Coronary artery (tissue), 2 donors: Measurements from ENCODE around the gene NDUFB3.
A peak's percentile ranks its signal among the peaks of the same experiment; 100 is the strongest.
"Not testable (repeated sequence)": the region's sequence is repeated elsewhere in the genome, so short reads cannot be mapped to it uniquely, and the experiment has no call there.

Experiments used
- DNase-seq: peaks from one replicate; pipeline ENCODE4 v3.0.0-alpha.2; 2017; ENCODE audit warnings: low spot score
- H3K27ac ChIP-seq, 2 donors: fragments of 200-600 bp; sonication (generic); one replicate each; pipeline ENCODE4 v1.5.1; 2016 to 2019
- H3K4me3 ChIP-seq: fragments of 200-600 bp; sonication (generic); 2 replicates; pipeline ENCODE4 v1.5.1; 2016; ENCODE audit warnings: mild to moderate bottlenecking, moderate library complexity
- CTCF ChIP-seq: fragments of 200-600 bp; sonication (generic); IDR thresholded peaks from one replicate; pipeline ENCODE4 v1.5.1; 2019; ENCODE audit warnings: antibody characterized with exemption

The NDUFB3 gene

GRCh38 chr2:201071479-201072200 lies at the start of gene NDUFB3, which contains the start of gene HYCC2:
NDUFB3 (plus strand) TSS chr2:201072001; CDS start chr2:201078883, 6,882 bp downstream.
HYCC2 (minus strand) TSS chr2:201071671; CDS start chr2:201024009, 47,662 bp downstream.
- H3K4me3 ChIP-seq: peak within 1 kb of the TSS; percentile 88
- TF ChIP-seq CTCF: no peak
- DNase-seq: peak; percentile 92
- peak within 1 kb of the TSS; percentile 77 to 92 for H3K27ac ChIP-seq

DNA sequence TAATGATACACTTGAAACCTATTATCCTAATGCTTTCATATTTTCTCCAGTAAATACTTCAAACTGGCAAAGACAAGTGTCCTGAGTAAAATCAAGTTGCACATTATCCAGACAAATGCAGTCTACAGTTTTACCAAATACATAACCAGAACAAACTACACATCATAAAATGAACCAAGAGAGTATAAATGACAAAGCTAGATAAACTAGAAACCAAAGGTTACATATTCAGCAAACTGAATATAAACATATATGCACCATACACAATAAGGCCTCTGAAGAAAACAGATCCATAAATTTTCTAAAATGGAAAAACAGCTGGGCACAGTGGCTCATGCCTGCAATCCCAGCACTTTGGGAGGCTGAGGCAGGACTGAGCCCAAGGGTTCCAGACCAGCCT lies 47.3 kb upstream of the NDUFB3 start:
- H3K4me3 ChIP-seq: no peak overlapping the region
- no peak for DNase-seq
- no peak for TF ChIP-seq CTCF
- no peak overlapping the region for H3K27ac ChIP-seq

DNA sequence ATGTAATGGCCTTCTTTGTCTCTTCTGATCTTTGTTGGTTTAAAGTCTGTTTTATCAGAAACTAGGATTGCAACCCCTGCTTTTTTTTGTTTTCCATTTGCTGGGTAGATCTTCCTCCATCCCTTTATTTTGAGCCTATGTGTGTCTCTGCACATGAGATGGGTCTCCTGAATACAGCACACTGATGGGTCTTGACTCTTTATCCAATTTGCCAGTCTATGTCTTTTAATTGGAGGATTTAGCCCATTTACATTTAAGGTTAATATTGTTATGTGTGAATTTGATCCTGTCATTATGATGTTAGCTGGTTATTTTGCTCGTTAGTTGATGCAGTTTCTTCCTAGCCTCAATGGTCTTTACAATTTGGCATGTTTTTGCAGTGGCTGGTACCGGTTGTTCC lies 37.4 kb upstream of the NDUFB3 start:
- not testable (repeated sequence) for H3K4me3 ChIP-seq, H3K27ac ChIP-seq, DNase-seq

GRCh38 chr2:201038361-201038760 lies 33.4 kb upstream of the NDUFB3 start:
- DNase-seq, H3K27ac ChIP-seq, H3K4me3 ChIP-seq: not testable (repeated sequence)

DNA sequence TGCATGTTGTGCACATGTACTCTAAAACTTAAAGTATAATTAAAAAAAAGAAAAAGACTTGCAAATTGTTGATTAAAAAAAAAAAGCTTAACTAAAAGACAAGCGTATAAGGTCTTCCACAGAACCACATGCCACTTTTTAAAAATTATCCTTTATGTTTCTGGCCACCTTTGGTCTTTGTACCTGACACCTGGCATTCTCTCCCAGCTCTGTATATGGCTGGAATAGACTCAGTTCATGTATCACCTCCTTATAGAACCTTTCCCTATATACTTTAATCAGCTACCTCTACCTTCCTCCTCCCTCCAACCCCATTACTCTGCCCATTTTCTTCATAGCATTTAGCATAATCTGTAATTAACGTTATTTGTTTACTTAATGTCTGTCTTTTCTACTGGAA lies 32.9 kb upstream of the NDUFB3 start:
- no peak for TF ChIP-seq CTCF
- DNase-seq: no peak
- Histone ChIP-seq H3K27ac (no peak overlapping the region), H3K4me3 (no peak overlapping the region)

- no peak for TF ChIP-seq CTCF
- DNase-seq: no peak
- H3K4me3 ChIP-seq: no peak overlapping the region
- no peak overlapping the region for H3K27ac ChIP-seq
Observed at GRCh38 chr2:201040867-201041628, 30.8 kb upstream of the NDUFB3 start.

DNA sequence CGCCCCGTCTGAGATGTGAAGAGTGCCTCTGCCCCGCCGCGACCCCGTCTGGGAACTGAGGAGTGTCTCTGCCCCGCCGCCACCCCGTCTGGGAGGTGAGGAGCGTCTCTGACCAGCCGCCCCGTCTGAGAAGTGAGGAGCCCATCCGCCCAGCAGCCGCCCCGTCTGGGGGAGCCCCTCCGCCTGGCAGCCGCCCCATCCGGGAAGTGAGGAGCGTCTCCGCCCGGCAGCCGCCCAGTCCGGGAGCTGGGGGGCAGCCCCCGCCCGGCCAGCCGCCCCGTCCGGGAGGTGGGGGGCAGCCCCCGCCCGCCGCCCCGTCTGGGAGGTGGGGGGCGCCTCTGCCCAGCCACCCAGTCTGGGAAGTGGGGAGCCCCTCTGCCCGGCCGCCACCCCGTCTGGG lies 29.4 kb upstream of the NDUFB3 start:
- H3K4me3 ChIP-seq, H3K27ac ChIP-seq, DNase-seq: not testable (repeated sequence)

GRCh38 chr2:201043050-201043449 lies 28.8 kb upstream of the NDUFB3 start:
- H3K27ac ChIP-seq, H3K4me3 ChIP-seq, DNase-seq: not testable (repeated sequence)

DNA sequence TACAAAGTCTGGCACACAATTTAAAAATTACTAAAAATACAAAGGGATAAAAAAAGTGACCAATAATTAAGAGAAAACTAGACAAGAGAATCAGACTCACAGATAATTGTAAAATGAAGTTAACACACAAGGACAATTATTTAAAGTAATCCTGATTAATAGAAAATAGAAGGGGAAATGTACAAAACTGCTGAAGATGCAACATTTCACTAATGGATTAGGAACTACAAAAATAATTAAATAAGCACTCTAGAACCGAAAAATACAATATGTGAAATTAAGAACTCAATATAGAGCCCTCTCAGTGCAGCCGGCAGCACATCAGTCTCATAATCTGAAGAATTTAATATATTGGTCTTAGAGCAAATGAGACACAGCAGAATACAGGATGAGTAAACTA lies 24.9 kb upstream of the NDUFB3 start:
- DNase-seq: no peak
- TF ChIP-seq CTCF: no peak
- Histone ChIP-seq H3K27ac (no peak overlapping the region), H3K4me3 (no peak overlapping the region)
